Activated CD4-positive, alpha-beta T cell treated with anti-CD3 and anti-CD28 coated beads, Interleukin-2, amount 10 ng/mL, durations not matched to agents 24 days and 14 days (primary cell): Measurements from ENCODE around the gene PCDHGB4. TPM values are rescaled to one million over a fixed set of nuclear protein-coding genes. Genes with fewer than 3 reads are reported as not detected.
"Not testable (repeated sequence)": the region's sequence is repeated elsewhere in the genome, so short reads cannot be mapped to it uniquely, and the experiment has no call there.

Source experiments
- DNase-seq: peaks from one replicate; pipeline ENCODE4 v3.0.0; 2022
- H3K27ac Mint-ChIP-seq: one replicate; pipeline ENCODE4 v1.8.0; 2022; ENCODE audit warnings: mild to moderate bottlenecking, mixed read lengths
- H3K27me3 Mint-ChIP-seq: one replicate; pipeline ENCODE4 v1.8.0; 2022; ENCODE audit warnings: mixed read lengths
- H3K36me3 Mint-ChIP-seq: one replicate; pipeline ENCODE4 v1.8.0; 2022; ENCODE audit warnings: low read depth, mild to moderate bottlenecking, mixed read lengths
- H3K4me1 Mint-ChIP-seq: one replicate; pipeline ENCODE4 v1.8.0; 2021; ENCODE audit warnings: mixed read lengths
- H3K4me3 Mint-ChIP-seq: one replicate; pipeline ENCODE4 v1.8.0; 2022; ENCODE audit warnings: mild to moderate bottlenecking, moderate library complexity, mixed read lengths
- H3K9me3 Mint-ChIP-seq: one replicate; pipeline ENCODE4 v1.8.0; 2021; ENCODE audit warnings: mixed read lengths
- intact Hi-C: fragments of 100-400 bp; cut with micrococcal nuclease; formaldehyde crosslinking; loops from one replicate; pipeline ENCODE4 v1.15.1; 2023
- total RNA-seq: library from RNA; stranded (reverse); gene quantifications from 2 replicates; pipeline ENCODE4 v1.2.3, GENCODE V29; 2022

The PCDHGB4 gene
- total RNA-seq, 1 donor from 2014 or later, result 0.21 TPM

GRCh38 chr5:141419074-141419880 lies 31.8 kb downstream of the PCDHGB4 start:
- H3K9me3 Mint-ChIP-seq, result peaks cover 35% of the 10 kb centered on the region
- no peak overlapping the region for H3K4me3 Mint-ChIP-seq
- H3K36me3 Mint-ChIP-seq, result peaks cover 5% of the 10 kb centered on the region
- DNase-seq, result peak; percentile 50
- H3K27ac Mint-ChIP-seq, result peak overlapping the region; percentile 50
- peaks cover 61% of the 10 kb centered on the region for H3K27me3 Mint-ChIP-seq
- intact Hi-C loops, result no loop called here
- H3K4me1 Mint-ChIP-seq, result peaks cover 20% of the 10 kb centered on the region

GRCh38 chr5:141420855-141421488 lies 33.5 kb downstream of the PCDHGB4 start, which contains the start of gene PCDHGA11:
Gene PCDHGA11, plus strand, starts transcription at chr5:141421051. Its CDS starts 177 bp downstream, at chr5:141421228.
- Mint-ChIP-seq H3K36me3 (peaks cover 5% of the 10 kb centered on the region), H3K4me3 (peak within 1 kb of the TSS; percentile 84), H3K27me3 (peaks cover 53% of the 10 kb centered on the region), H3K9me3 (peaks cover 31% of the 10 kb centered on the region), H3K27ac (peak within 1 kb of the TSS; percentile 30), H3K4me1 (peaks cover 18% of the 10 kb centered on the region)
- intact Hi-C loops, result loop anchor here (2.0 to 5.0 kb wide), 3 partner anchors 56 to 104 kb away; partner anchors contain the start of gene PCDHGC3
- peak; percentile 85 for DNase-seq

GRCh38 chr5:141421489-141421855 lies 34.0 kb downstream of the PCDHGB4 start:
- intact Hi-C loops, result loop anchor here (2.0 to 5.0 kb wide), 3 partner anchors 56 to 103 kb away; partner anchors contain the start of gene PCDHGC3
- Mint-ChIP-seq H3K27ac (no peak overlapping the region), H3K9me3 (peaks cover 31% of the 10 kb centered on the region)

GRCh38 chr5:141422742-141423291 lies 35.3 kb downstream of the PCDHGB4 start:
- Mint-ChIP-seq H3K36me3 (peaks cover 4% of the 10 kb centered on the region), H3K4me1 (peaks cover 18% of the 10 kb centered on the region), H3K9me3 (peaks cover 30% of the 10 kb centered on the region), H3K27me3 (peaks cover 47% of the 10 kb centered on the region), H3K4me3 (no peak overlapping the region), H3K27ac (no peak overlapping the region)
- intact Hi-C loops, result loop anchor here (5.0 kb wide), 1 partner anchor 54 kb away; the partner anchor contains the start of gene PCDHGC3
- peak; percentile 46 for DNase-seq

More at GRCh38 chr5:141421489-141421855, 34.0 kb downstream of the PCDHGB4 start:
- peaks cover 18% of the 10 kb centered on the region for H3K4me1 Mint-ChIP-seq
- no peak for DNase-seq
- peak overlapping the region; percentile 84 for H3K4me3 Mint-ChIP-seq
- peaks cover 49% of the 10 kb centered on the region for H3K27me3 Mint-ChIP-seq
- peaks cover 5% of the 10 kb centered on the region for H3K36me3 Mint-ChIP-seq

GRCh38 chr5:141427783-141428426 lies 40.4 kb downstream of the PCDHGB4 start:
- peaks cover 4% of the 10 kb centered on the region for H3K36me3 Mint-ChIP-seq
- H3K27ac Mint-ChIP-seq, result no peak overlapping the region
- peaks cover 9% of the 10 kb centered on the region for H3K9me3 Mint-ChIP-seq
- peaks cover 3% of the 10 kb centered on the region for H3K4me1 Mint-ChIP-seq
- peaks cover 32% of the 10 kb centered on the region for H3K27me3 Mint-ChIP-seq
- intact Hi-C loops, result no loop called here
- H3K4me3 Mint-ChIP-seq, result no peak overlapping the region
- no peak for DNase-seq

- peak; percentile 72 for DNase-seq
- peaks cover 3% of the 10 kb centered on the region for H3K4me1 Mint-ChIP-seq
- intact Hi-C loops, result no loop called here
- peaks cover 9% of the 10 kb centered on the region for H3K9me3 Mint-ChIP-seq
- H3K36me3 Mint-ChIP-seq, result peaks cover 4% of the 10 kb centered on the region
- peak within 1 kb of the TSS; percentile 69 for H3K27ac Mint-ChIP-seq
- peak within 1 kb of the TSS; percentile 78 for H3K4me3 Mint-ChIP-seq
- peaks cover 22% of the 10 kb centered on the region for H3K27me3 Mint-ChIP-seq
Observed at GRCh38 chr5:141430332-141431113, 43.0 kb downstream of the PCDHGB4 start, which contains the start of gene PCDHGA12. Gene PCDHGA12, plus strand, starts transcription at chr5:141430507. Its CDS starts 253 bp downstream, at chr5:141430760.

- Mint-ChIP-seq H3K27me3 (peaks cover 24% of the 10 kb centered on the region), H3K4me3 (peak overlapping the region; percentile 78), H3K9me3 (peaks cover 9% of the 10 kb centered on the region), H3K36me3 (peaks cover 4% of the 10 kb centered on the region), H3K4me1 (peaks cover 3% of the 10 kb centered on the region), H3K27ac (no peak overlapping the region)
- peak; percentile 62 for DNase-seq
- intact Hi-C loops, result no loop called here
Observed at GRCh38 chr5:141431286-141431685, 43.8 kb downstream of the PCDHGB4 start.

GRCh38 chr5:141432308-141432707 lies 44.8 kb downstream of the PCDHGB4 start:
- H3K9me3 Mint-ChIP-seq, H3K4me1 Mint-ChIP-seq, intact Hi-C loops, H3K27ac Mint-ChIP-seq, DNase-seq, H3K36me3 Mint-ChIP-seq: not testable (repeated sequence)
- Mint-ChIP-seq H3K4me3 (peak overlapping the region; percentile 51), H3K27me3 (peaks cover 26% of the 10 kb centered on the region)

GRCh38 chr5:141432726-141433125 lies 45.2 kb downstream of the PCDHGB4 start:
- H3K9me3 Mint-ChIP-seq, H3K4me1 Mint-ChIP-seq, DNase-seq, H3K27ac Mint-ChIP-seq, H3K4me3 Mint-ChIP-seq, intact Hi-C loops, H3K36me3 Mint-ChIP-seq: not testable (repeated sequence)
- peaks cover 27% of the 10 kb centered on the region for H3K27me3 Mint-ChIP-seq

- Mint-ChIP-seq H3K4me1 (peaks cover 3% of the 10 kb centered on the region), H3K9me3 (peaks cover 9% of the 10 kb centered on the region), H3K4me3 (no peak overlapping the region), H3K27me3 (peaks cover 27% of the 10 kb centered on the region), H3K36me3 (peaks cover 4% of the 10 kb centered on the region), H3K27ac (no peak overlapping the region)
- no peak for DNase-seq
- intact Hi-C loops, result no loop called here
Observed at GRCh38 chr5:141434006-141434405, 46.5 kb downstream of the PCDHGB4 start.

- Mint-ChIP-seq H3K27ac (no peak overlapping the region), H3K4me3 (no peak overlapping the region), H3K36me3 (no peaks in the 10 kb centered on the region), H3K27me3 (peaks cover 9% of the 10 kb centered on the region), H3K9me3 (peaks cover 2% of the 10 kb centered on the region), H3K4me1 (no peaks in the 10 kb centered on the region)
- DNase-seq, result no peak
- intact Hi-C loops, result no loop called here
Observed at GRCh38 chr5:141437221-141437620, 49.7 kb downstream of the PCDHGB4 start.

- DNase-seq, result no peak
- H3K36me3 Mint-ChIP-seq, result no peaks in the 10 kb centered on the region
- H3K27me3 Mint-ChIP-seq, result peaks cover 5% of the 10 kb centered on the region
- H3K4me1 Mint-ChIP-seq, result no peaks in the 10 kb centered on the region
- intact Hi-C loops, result no loop called here
- H3K4me3 Mint-ChIP-seq, result no peak overlapping the region
- H3K27ac Mint-ChIP-seq, result no peak overlapping the region
- peaks cover 4% of the 10 kb centered on the region for H3K9me3 Mint-ChIP-seq
Observed at GRCh38 chr5:141439411-141440141, 52.1 kb downstream of the PCDHGB4 start.
